Smooth muscle cell (in vitro differentiated cells): ENCODE measurements around the gene TRPM7. TPM values are rescaled to one million over a fixed set of nuclear protein-coding genes. Genes with fewer than 3 reads are reported as not detected.

Experiments
- DNase-seq: peaks from one replicate; lab custom pipeline; 2025; ENCODE audit not compliant: unreplicated experiment; lab: John Stamatoyannopoulos, UW
- H2AFZ ChIP-seq: fragments of 200-600 bp; sonication (generic); 2 replicates; pipeline ENCODE4 v1.6.0; 2016; ENCODE audit warnings: antibody characterized with exemption, low read depth, mild to moderate bottlenecking
- H3F3A ChIP-seq: fragments of 200-600 bp; sonication (generic); 2 replicates; pipeline ENCODE4 v1.6.0; 2017; ENCODE audit warnings: antibody characterized with exemption, low read depth
- H3K27ac ChIP-seq: fragments of 200-600 bp; sonication (generic); 2 replicates; pipeline ENCODE4 v1.5.1; 2016; ENCODE audit warnings: low read depth, mild to moderate bottlenecking
- H3K27me3 ChIP-seq: fragments of 200-600 bp; sonication (generic); 2 replicates; pipeline ENCODE4 v1.6.1; 2016; ENCODE audit warnings: low read depth, mild to moderate bottlenecking
- H3K36me3 ChIP-seq: fragments of 200-600 bp; sonication (generic); 2 replicates; pipeline ENCODE4 v1.5.1; 2016; ENCODE audit warnings: low read depth
- H3K4me1 ChIP-seq: fragments of 200-600 bp; sonication (generic); 2 replicates; pipeline ENCODE4 v1.5.1; 2016; ENCODE audit warnings: low read depth
- H3K4me2 ChIP-seq: fragments of 200-600 bp; sonication (generic); 2 replicates; pipeline ENCODE4 v1.6.0; 2016; ENCODE audit warnings: mild to moderate bottlenecking
- H3K4me3 ChIP-seq: fragments of 200-600 bp; sonication (generic); 2 replicates; pipeline ENCODE4 v1.5.1; 2016; ENCODE audit warnings: mild to moderate bottlenecking
- H3K79me2 ChIP-seq: fragments of 200-600 bp; sonication (generic); 2 replicates; pipeline ENCODE4 v1.6.0; 2016; ENCODE audit warnings: low read depth, mild to moderate bottlenecking
- H3K9ac ChIP-seq: fragments of 200-600 bp; sonication (generic); 2 replicates; pipeline ENCODE4 v1.6.0; 2016; ENCODE audit warnings: low read depth
- H3K9me3 ChIP-seq: fragments of 200-600 bp; sonication (generic); replicated peaks from 2 replicates; pipeline ENCODE4 v1.5.1; 2016; ENCODE audit warnings: low read depth
- H4K20me1 ChIP-seq: fragments of 200-600 bp; sonication (generic); 2 replicates; pipeline ENCODE4 v1.6.0; 2016; ENCODE audit warnings: low read depth
- WGBS: methylation state at CpG from one replicate; pipeline ENCODE4 v1.1.7; 2016; ENCODE audit warnings: low lambda C conversion rate; 5-methylcytosine and 5-hydroxymethylcytosine counted together
- polyA plus RNA-seq: library from polyadenylated mRNA; unstranded; fragments of >200 nt; fragmentation: Nextera tagmentation; extraction: Ambion mirVana; gene quantifications from 2 replicates; pipeline ENCODE4 v1.2.1, GENCODE V29; 2016
- total RNA-seq: library from RNA; depleted of rRNA; stranded (reverse); fragments of >200 nt; gene quantifications from 2 replicates; pipeline ENCODE4 v1.2.3, GENCODE V29; 2014
- TF ChIP-seq, protein P1 (sequence below): fragments of 200-600 bp; sonication (generic); IDR thresholded peaks from 2 replicates; pipeline ENCODE4 v1.5.1; 2017; ENCODE audit warnings: borderline replicate concordance, mild to moderate bottlenecking, antibody characterized with exemption; ENCODE audit not compliant: insufficient read depth, poor library complexity, severe bottlenecking

Gene TRPM7
- total and polyA plus RNA-seq, 2 experiments from 2014 or later = 5.6 to 28.2 TPM

- WGBS = 98% methylated on average over 2 of the region's 2 CpGs
- Histone ChIP-seq H3F3A (no peaks in the 10 kb centered on the region), H3K9me3 (no peaks in the 10 kb centered on the region), H3K9ac (no peak overlapping the region), H3K4me2 (no peak overlapping the region), H4K20me1 (no peaks in the 10 kb centered on the region), H3K27ac (no peak overlapping the region), H3K36me3 (peaks cover 24% of the 10 kb centered on the region), H3K4me1 (no peaks in the 10 kb centered on the region), H2AFZ (no peak overlapping the region), H3K27me3 (no peaks in the 10 kb centered on the region), H3K4me3 (no peak overlapping the region), H3K79me2 (no peaks in the 10 kb centered on the region)
- TF ChIP-seq, protein P1, sequence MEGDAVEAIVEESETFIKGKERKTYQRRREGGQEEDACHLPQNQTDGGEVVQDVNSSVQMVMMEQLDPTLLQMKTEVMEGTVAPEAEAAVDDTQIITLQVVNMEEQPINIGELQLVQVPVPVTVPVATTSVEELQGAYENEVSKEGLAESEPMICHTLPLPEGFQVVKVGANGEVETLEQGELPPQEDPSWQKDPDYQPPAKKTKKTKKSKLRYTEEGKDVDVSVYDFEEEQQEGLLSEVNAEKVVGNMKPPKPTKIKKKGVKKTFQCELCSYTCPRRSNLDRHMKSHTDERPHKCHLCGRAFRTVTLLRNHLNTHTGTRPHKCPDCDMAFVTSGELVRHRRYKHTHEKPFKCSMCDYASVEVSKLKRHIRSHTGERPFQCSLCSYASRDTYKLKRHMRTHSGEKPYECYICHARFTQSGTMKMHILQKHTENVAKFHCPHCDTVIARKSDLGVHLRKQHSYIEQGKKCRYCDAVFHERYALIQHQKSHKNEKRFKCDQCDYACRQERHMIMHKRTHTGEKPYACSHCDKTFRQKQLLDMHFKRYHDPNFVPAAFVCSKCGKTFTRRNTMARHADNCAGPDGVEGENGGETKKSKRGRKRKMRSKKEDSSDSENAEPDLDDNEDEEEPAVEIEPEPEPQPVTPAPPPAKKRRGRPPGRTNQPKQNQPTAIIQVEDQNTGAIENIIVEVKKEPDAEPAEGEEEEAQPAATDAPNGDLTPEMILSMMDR = no peak
- no peak for DNase-seq
Observed at GRCh38 chr15:50594311-50594710, 92.3 kb downstream of the TRPM7 start.

DNA sequence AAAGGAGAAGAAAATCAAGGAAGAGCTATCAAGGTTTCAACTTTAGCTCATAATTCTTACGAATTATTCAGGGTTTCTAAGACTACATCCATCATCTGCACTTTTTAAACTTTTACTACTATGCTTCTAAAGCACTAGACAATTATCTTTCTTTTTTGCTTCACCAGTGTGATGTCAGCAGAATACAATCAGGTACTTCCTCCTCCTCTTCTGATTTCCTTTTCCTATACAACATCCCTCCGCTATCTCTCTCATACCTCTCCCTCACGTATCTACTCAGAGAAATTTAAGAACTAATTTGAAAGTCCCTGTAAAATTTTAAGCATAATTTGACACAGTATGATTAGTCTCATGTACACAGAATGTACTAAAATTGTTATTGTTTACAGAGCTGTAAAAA is 92.8 kb downstream of the TRPM7 start:
- H3K4me3 ChIP-seq = no peak overlapping the region
- WGBS = 87% methylated on average over 3 of the region's 3 CpGs
- no peak overlapping the region for H3K9ac ChIP-seq
- no peak overlapping the region for H3K4me2 ChIP-seq
- H3K27me3 ChIP-seq = no peaks in the 10 kb centered on the region
- no peaks in the 10 kb centered on the region for H3K9me3 ChIP-seq
- no peak overlapping the region for H2AFZ ChIP-seq
- H3K36me3 ChIP-seq = peaks cover 28% of the 10 kb centered on the region
- no peak for DNase-seq
- no peaks in the 10 kb centered on the region for H4K20me1 ChIP-seq
- TF ChIP-seq, protein P1 = no peak
- no peaks in the 10 kb centered on the region for H3F3A ChIP-seq
- no peaks in the 10 kb centered on the region for H3K79me2 ChIP-seq
- no peaks in the 10 kb centered on the region for H3K4me1 ChIP-seq
- H3K27ac ChIP-seq = no peak overlapping the region

DNA sequence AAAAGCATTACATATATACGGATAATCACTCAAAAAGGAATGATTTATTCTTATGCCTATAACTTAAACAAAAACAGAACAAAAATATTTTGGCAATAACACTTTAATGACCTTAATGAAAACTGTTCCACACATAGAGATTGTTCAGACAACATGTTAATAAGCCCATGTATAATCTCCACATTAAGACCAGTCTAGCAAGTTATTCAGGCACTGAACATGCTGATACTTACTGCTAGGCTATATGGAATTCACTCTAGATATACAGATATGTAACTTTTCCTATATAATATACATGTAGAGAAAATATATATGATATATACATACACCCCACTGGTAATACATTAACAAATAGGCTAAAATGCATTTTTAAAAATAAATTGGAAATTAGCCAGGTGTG is 96.3 kb downstream of the TRPM7 start:
- Histone ChIP-seq H3F3A (no peaks in the 10 kb centered on the region), H3K4me3 (no peak overlapping the region), H4K20me1 (no peaks in the 10 kb centered on the region), H3K4me2 (no peak overlapping the region), H3K36me3 (peaks cover 42% of the 10 kb centered on the region), H3K79me2 (no peaks in the 10 kb centered on the region), H3K9ac (no peak overlapping the region), H3K27ac (no peak overlapping the region), H3K27me3 (no peaks in the 10 kb centered on the region), H3K4me1 (no peaks in the 10 kb centered on the region), H2AFZ (no peak overlapping the region), H3K9me3 (no peaks in the 10 kb centered on the region)
- TF ChIP-seq, protein P1 = no peak
- DNase-seq = no peak
- WGBS = 97% methylated on average over 1 of the region's 1 CpG

GRCh38 chr15:50577492-50577891 is 109.1 kb downstream of the TRPM7 start:
- Histone ChIP-seq H4K20me1 (no peaks in the 10 kb centered on the region), H3K4me2 (no peak overlapping the region), H3K4me1 (no peaks in the 10 kb centered on the region), H2AFZ (no peak overlapping the region), H3K27me3 (no peaks in the 10 kb centered on the region), H3K79me2 (no peaks in the 10 kb centered on the region), H3K27ac (no peak overlapping the region), H3K4me3 (no peak overlapping the region), H3K9ac (no peak overlapping the region), H3K9me3 (no peaks in the 10 kb centered on the region), H3F3A (no peaks in the 10 kb centered on the region), H3K36me3 (peaks cover 18% of the 10 kb centered on the region)
- no peak for DNase-seq
- WGBS = 100% methylated on average over 2 of the region's 2 CpGs
- TF ChIP-seq, protein P1 = no peak
